ENCODE measurements around the gene MOCS3. TPM values are rescaled to one million over a fixed set of nuclear protein-coding genes. Genes with fewer than 3 reads are reported as not detected.

Gene MOCS3
- total RNA-seq, 1 experiment from 2014 or later: 6.2 TPM

DNA sequence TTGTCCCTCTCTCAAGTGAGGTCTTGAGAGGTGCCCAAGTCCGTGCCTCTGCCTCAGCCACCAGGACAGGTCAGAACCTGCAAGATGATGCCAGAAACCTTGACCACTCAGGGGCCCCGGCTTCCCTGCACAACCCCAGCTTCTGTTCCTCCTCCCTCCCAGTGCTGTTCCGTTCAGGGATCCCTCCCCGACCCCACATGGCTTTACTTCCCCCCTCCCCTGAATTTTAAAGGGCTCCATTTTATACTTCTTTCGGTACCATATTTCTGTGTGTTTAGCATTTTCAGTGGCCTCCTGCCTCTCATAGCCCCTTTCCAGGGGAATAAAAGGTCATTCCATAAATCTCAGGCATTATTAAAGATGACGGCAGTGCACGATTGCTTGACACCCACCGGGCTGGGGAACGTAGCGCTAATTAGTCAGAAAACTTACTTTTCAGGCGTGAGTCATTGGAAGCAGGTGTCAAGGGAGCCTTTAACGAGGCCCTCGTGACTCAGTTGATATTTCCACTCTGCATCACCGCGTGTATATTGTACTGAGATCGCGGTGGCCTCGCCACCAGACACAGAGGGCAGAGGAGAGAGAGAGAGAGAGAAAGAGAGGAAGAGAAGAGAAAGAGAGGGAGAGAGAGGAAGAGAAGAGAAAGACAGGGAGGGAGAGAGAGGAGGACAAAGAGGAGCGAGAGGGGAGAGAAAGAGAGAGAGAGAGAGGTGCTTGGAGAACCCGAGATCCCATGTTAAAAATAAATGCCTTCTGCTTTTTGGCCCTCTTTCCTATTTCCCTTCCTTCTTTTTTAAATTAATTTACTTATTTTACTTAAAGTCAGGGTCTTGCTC, 43.0 kb downstream of the MOCS3 start:
- Histone ChIP-seq H3K36me3 (peaks cover 7% of the 10 kb centered on the region; the same call in 1 of the 2 replicates), H3K27ac (no peak overlapping the region), H3K4me1 (replicated peaks) (no peaks in the 10 kb centered on the region), H3K9me3 (replicated peaks) (no peaks in the 10 kb centered on the region), H3K4me3 (no peak overlapping the region), H3K27me3 (replicated peaks) (no peaks in the 10 kb centered on the region)
- DNase-seq (ENCODE audit: low read depth in 1 of 2, low spot score in 2 of 2): no peak

DNA sequence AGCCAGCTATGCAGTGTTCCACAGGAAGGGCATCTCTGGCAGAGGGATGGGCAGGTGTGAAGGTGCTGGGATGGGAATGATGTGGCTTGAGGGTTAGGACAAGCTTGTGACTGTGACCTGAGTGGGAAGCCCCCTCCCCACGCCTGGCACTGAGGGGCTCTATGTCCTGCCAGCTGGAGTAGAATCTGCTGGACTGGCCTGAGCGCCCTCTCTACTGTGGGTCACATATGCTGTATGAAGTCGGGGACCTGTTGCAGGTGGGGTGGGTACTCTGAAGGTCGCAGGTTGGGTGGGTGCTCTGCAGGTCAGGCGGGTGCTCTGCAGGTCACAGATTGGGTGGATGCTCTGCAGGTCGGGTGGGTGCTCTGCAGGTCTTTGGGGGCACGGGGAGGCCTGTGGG, 44.0 kb downstream of the MOCS3 start:
- Histone ChIP-seq H3K27ac (no peak overlapping the region), H3K4me1 (replicated peaks) (no peaks in the 10 kb centered on the region), H3K4me3 (no peak overlapping the region), H3K9me3 (replicated peaks) (no peaks in the 10 kb centered on the region), H3K27me3 (replicated peaks) (no peaks in the 10 kb centered on the region), H3K36me3 (peaks cover 7% of the 10 kb centered on the region; the same call in 1 of the 2 replicates)
- DNase-seq (ENCODE audit: low read depth in 1 of 2, low spot score in 2 of 2): no peak

DNA sequence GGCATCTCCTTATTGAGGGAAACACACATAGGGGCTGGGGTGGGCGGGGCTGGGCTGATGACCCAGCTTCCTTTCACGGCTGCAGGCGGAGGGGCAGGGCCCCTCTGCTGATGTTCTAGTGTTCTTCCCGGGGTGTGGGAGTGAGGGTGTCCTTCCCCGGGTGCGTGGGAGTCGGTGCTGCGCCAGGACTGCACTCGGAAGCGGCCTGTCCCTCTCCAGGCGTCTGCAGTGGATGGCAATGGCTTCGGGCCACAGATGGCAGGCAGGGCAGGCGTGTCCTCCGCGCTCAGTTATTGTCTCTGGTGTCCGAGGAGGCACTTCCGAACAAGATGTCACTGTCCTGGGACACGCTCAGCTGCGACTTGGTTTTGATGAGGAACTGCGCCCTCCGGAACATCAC, 45.1 kb downstream of the MOCS3 start:
- H3K4me1 ChIP-seq (replicated peaks): no peaks in the 10 kb centered on the region
- H3K27ac ChIP-seq: no peak overlapping the region
- no peak overlapping the region for H3K4me3 ChIP-seq
- H3K36me3 ChIP-seq: peaks cover 7% of the 10 kb centered on the region
- no peaks in the 10 kb centered on the region for H3K27me3 ChIP-seq (replicated peaks)
- no peaks in the 10 kb centered on the region for H3K9me3 ChIP-seq (replicated peaks)
- DNase-seq (ENCODE audit: low read depth in 1 of 2, low spot score in 2 of 2): no peak

DNA sequence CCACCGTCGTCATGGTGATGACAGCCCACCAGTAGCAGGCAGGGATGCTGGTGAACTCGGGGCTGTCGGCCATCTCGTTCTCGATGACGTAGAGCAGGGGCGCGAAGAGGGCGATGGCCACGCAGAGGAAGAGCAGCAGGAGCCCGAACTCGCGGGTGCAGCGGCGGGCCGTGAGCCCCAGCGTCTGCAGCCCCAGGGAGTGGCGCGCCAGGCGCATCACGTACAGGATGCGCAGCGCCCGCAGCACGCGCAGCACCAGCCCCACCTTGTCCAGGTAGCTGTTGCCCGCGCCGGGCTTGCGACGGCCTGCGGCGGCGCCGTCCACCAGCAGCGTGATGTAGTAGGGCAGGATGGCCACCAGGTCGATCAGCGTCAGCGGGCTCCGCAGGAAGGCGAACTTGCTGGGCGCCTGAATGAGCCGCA, 45.7 kb downstream of the MOCS3 start:
- no peak for DNase-seq (ENCODE audit: low read depth in 1 of 2, low spot score in 2 of 2)
- Histone ChIP-seq H3K36me3 (peaks cover 7% of the 10 kb centered on the region), H3K27me3 (replicated peaks) (no peaks in the 10 kb centered on the region), H3K4me3 (no peak overlapping the region), H3K9me3 (replicated peaks) (no peaks in the 10 kb centered on the region), H3K27ac (no peak overlapping the region), H3K4me1 (replicated peaks) (no peaks in the 10 kb centered on the region)

DNA sequence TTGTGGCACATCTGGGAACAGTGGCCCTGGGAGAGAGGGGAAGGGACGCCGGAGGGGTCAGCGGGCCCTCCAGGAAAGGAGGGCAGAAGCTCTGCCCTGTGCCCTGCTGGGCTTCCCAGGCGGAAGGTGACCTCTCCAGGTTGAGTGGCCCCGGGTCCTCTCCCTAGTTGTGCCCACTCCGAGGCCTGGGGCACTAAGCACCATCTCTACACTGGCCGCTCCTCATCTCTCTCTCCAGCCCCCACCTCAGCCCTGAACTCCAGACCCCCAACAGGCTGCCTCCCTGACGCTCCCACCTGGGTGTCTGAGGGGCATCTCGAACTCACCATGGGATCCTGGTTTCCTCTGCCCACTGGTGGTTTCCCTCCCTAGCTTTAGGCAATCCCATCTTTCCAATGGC, 46.2 kb downstream of the MOCS3 start:
- Histone ChIP-seq H3K27ac (no peak overlapping the region), H3K36me3 (peaks cover 7% of the 10 kb centered on the region), H3K4me1 (replicated peaks) (no peaks in the 10 kb centered on the region), H3K27me3 (replicated peaks) (no peaks in the 10 kb centered on the region), H3K9me3 (replicated peaks) (no peaks in the 10 kb centered on the region), H3K4me3 (no peak overlapping the region)
- DNase-seq (ENCODE audit: low read depth in 1 of 2, low spot score in 2 of 2): no peak

DNA sequence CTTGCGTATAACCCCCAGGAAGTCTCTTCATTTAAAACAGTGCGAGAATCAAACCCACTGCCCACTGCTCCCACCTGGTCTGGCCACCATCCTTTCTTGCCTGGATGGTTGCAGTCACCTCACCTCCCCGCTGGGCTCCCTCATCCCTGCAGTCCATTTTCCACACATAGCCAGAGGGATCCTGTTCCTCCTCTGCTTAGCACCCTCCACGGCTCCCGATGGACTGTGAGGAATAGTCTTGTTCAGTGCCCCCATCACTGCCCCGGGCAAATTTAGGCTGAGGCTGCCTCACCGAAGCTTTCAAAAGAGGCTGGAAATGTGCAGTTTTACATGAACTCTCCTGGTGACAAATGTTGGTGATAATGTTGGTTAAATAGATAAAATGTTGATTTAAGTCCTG, 46.6 kb downstream of the MOCS3 start:
- H3K9me3 ChIP-seq (replicated peaks): no peaks in the 10 kb centered on the region
- peaks cover 7% of the 10 kb centered on the region for H3K36me3 ChIP-seq
- no peak overlapping the region for H3K4me3 ChIP-seq
- H3K27ac ChIP-seq: no peak overlapping the region
- H3K27me3 ChIP-seq (replicated peaks): no peaks in the 10 kb centered on the region
- no peaks in the 10 kb centered on the region for H3K4me1 ChIP-seq (replicated peaks)
- no peak for DNase-seq (ENCODE audit: low read depth in 1 of 2, low spot score in 2 of 2)

DNA sequence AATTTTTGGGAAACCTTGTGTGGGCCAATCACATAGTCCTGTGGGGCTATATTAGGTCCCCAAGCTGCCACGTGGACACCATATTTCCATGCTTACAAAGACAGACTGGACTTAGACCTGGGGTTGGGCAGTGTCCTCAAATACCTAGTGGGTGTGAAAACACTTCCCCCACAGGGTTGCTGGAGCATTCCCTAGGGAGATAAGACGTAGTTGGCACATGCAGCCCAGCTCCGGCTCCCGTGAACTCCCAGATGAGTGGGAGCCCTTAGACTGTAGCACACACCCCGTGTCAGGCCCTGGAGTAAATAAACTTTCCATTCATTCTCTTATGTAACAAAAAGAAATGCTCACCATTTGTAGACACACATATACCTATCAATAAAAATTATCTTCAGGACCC, 50.1 kb downstream of the MOCS3 start:
- no peaks in the 10 kb centered on the region for H3K4me1 ChIP-seq (replicated peaks)
- no peaks in the 10 kb centered on the region for H3K27me3 ChIP-seq (replicated peaks)
- no peak for DNase-seq (ENCODE audit: low read depth in 1 of 2, low spot score in 2 of 2)
- H3K9me3 ChIP-seq (replicated peaks): no peaks in the 10 kb centered on the region
- no peak overlapping the region for H3K27ac ChIP-seq
- H3K4me3 ChIP-seq: no peak overlapping the region
- peaks cover 7% of the 10 kb centered on the region for H3K36me3 ChIP-seq

DNA sequence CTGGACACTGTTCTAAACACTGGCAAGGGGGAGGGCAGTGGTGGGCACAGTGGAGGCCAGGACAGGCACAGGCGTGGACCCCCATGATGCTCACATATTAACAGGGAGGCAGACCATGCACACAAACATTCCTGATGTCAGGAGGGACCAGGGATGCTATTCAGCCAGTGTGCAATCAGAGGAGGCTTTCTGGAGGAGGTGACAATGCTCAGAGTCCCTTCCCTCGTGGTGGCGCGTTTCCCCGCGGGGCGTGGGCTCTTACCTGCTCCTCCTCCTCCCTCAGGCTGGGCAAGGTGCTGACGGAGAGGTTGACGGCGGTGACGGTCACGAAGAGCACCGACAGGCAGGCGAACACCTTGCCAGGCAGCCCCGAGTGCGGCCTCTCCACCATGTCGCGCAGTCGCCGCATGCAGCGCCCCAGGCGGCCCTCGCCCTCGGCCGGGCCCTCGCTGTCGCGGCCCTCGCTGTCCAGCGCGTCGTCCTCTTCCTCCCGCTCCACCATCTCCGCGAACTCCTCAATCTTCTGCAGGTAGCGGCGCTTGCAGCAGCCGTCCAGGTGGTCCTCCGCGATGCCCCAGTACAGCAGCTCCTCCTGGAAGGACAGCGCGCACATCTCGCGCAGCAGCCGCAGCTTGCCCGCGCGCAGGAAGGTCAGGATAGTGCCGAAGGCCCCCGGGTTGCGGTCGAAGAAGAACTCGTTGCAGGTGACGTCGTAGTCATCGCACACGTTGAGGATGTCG, 50.9 kb downstream of the MOCS3 start:
- H3K4me3 ChIP-seq: no peak overlapping the region
- H3K27me3 ChIP-seq (replicated peaks): no peaks in the 10 kb centered on the region
- DNase-seq (ENCODE audit: low read depth in 1 of 2, low spot score in 2 of 2): no peak
- no peak overlapping the region for H3K27ac ChIP-seq
- H3K4me1 ChIP-seq (replicated peaks): no peaks in the 10 kb centered on the region
- no peaks in the 10 kb centered on the region for H3K9me3 ChIP-seq (replicated peaks)
- peaks cover under 1% of the 10 kb centered on the region for H3K36me3 ChIP-seq

DNA sequence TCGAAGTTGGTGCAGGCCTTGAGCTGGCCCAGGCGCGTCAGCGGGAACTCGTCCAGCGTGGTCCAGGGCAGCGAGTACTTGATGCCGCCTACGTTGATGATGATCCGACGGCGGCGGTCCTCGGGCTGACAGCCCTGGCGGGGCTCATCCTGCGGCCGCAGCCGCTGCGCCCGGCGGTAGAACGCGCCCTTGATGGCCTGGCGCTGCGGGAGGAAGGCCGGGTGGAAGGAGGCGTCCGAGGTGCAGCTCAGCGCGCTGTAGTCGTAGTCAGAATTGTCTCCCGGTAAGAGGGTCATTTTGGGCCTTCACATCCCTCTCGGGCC, 51.4 kb downstream of the MOCS3 start:
- no peaks in the 10 kb centered on the region for H3K9me3 ChIP-seq (replicated peaks)
- H3K27ac ChIP-seq: no peak overlapping the region
- no peak for DNase-seq (ENCODE audit: low read depth in 1 of 2, low spot score in 2 of 2)
- H3K4me3 ChIP-seq: no peak overlapping the region
- H3K27me3 ChIP-seq (replicated peaks): no peaks in the 10 kb centered on the region
- H3K4me1 ChIP-seq (replicated peaks): no peaks in the 10 kb centered on the region
- H3K36me3 ChIP-seq: no peaks in the 10 kb centered on the region; the same call in 1 of the 2 replicates

DNA sequence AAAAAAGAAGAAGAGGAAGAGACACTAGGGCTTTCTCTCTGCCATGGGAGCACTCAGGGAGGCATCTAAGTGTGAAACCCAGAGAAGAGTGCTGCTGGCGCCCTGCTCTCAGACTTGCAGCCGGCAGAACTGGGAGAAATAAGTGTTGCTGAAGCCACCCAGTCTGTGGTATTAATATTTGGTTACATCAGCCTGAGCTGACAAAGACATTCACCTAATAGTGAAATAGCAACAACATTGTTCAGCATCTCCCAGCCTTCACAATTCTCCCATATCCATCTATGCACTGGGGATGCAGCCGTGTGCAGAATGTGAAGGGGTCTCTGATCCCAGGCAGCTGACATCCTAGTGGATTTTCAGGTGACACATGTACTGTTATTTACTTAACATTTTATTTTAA, 52.3 kb downstream of the MOCS3 start:
- no peaks in the 10 kb centered on the region; the same call in 1 of the 2 replicates for H3K36me3 ChIP-seq
- no peak overlapping the region for H3K4me3 ChIP-seq
- no peaks in the 10 kb centered on the region for H3K4me1 ChIP-seq (replicated peaks)
- no peaks in the 10 kb centered on the region for H3K9me3 ChIP-seq (replicated peaks)
- H3K27me3 ChIP-seq (replicated peaks): no peaks in the 10 kb centered on the region
- H3K27ac ChIP-seq: no peak overlapping the region
- DNase-seq (ENCODE audit: low read depth in 1 of 2, low spot score in 2 of 2): no peak

DNA sequence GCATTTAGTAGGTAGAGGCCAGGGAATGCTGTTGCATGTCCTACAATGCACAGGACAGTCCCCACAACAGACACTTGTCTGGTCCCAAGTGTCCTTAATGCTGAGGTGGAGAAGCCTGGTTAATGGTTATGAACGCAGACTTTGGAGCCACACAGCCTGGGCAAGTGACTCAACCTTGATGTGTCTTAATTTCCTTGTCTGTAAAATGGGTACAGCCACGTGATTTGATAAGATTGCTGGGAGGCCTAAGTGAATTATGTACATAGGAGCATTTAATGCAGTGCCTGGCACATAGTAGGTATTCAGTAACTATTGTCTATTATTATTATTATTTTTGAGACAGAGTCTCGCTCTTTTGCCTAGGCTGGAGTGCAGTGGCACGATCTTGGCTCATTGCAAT, 52.9 kb downstream of the MOCS3 start:
- Histone ChIP-seq H3K9me3 (replicated peaks) (no peaks in the 10 kb centered on the region), H3K27ac (no peak overlapping the region), H3K27me3 (replicated peaks) (no peaks in the 10 kb centered on the region), H3K4me3 (no peak overlapping the region), H3K36me3 (no peaks in the 10 kb centered on the region; the same call in 1 of the 2 replicates), H3K4me1 (replicated peaks) (no peaks in the 10 kb centered on the region)
- no peak for DNase-seq (ENCODE audit: low read depth in 1 of 2, low spot score in 2 of 2)

DNA sequence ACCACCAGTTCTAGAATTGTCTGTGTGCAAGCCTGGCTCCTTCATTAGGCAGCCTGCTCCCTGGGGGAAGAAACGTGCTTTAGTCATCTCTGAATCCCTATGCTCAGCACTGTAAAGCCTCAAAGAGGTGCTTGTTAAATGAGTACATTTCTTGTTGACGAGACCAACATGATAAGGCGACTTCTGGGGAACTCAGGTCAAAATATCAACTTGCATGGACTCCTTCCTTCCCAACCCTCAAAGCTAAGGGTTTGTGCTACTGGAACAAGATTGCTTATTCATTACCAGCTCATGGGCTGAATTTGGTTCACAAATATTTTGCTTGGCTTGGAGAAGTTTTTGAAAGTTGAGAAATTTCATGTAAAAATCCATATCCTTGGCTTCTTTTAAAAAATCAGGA, 53.7 kb downstream of the MOCS3 start:
- Histone ChIP-seq H3K27me3 (replicated peaks) (no peaks in the 10 kb centered on the region), H3K36me3 (no peaks in the 10 kb centered on the region; the same call in 1 of the 2 replicates), H3K4me3 (no peak overlapping the region), H3K9me3 (replicated peaks) (no peaks in the 10 kb centered on the region), H3K27ac (no peak overlapping the region), H3K4me1 (replicated peaks) (no peaks in the 10 kb centered on the region)
- DNase-seq (ENCODE audit: low read depth in 1 of 2, low spot score in 2 of 2): no peak
